PC-3 (cell line): ENCODE results near the gene MREG.

ENCODE experiments used
- CTCF ChIP-seq: fragments of 300-600 bp; sonication (generic); conservative IDR thresholded peaks from 2 replicates; pipeline ENCODE4 v1.5.1; 2017; ENCODE audit warnings: antibody characterized with exemption, low read depth, mild to moderate bottlenecking, low read length
- EZH2 ChIP-seq: fragments of 300-600 bp; sonication (generic); IDR thresholded peaks from one replicate; pipeline ENCODE4 v1.6.1; 2017; ENCODE audit warnings: antibody characterized with exemption, mild to moderate bottlenecking, low read length; ENCODE audit not compliant: unreplicated experiment

GRCh38 chr2:215898363-215898762 lies 115.0 kb downstream of the MREG start:
- no peak for TF ChIP-seq CTCF
- TF ChIP-seq EZH2 = no peak
